T-helper 1 cell treated with Interleukin-12 subunit alpha and Interleukin-12 subunit beta and Interleukin-4 antibody, amounts not matched to agents 30 ng/mL and 1 ng/mL, for 36 hours (primary cell): ENCODE measurements around the gene NHS. TPM values are rescaled to one million over a fixed set of nuclear protein-coding genes. Genes with fewer than 3 reads are reported as not detected.

Experiments used
- intact Hi-C: fragments of 100-400 bp; cut with micrococcal nuclease; formaldehyde crosslinking; loops from one replicate; pipeline ENCODE4 v1.15.1; 2024
- total RNA-seq: library from RNA; stranded (reverse); gene quantifications from 2 replicates; pipeline ENCODE4 v1.2.3, GENCODE V29; 2022

The NHS gene
- total RNA-seq, 1 donor from 2014 or later, result 5.4 TPM

- intact Hi-C loops, result no loop called here
Observed at GRCh38 chrX:17767734-17768133, 392.7 kb downstream of the NHS start.

GRCh38 chrX:17768997-17769396 is 394.0 kb downstream of the NHS start:
- intact Hi-C loops, result no loop called here

GRCh38 chrX:17769701-17770269 is 394.8 kb downstream of the NHS start:
- intact Hi-C loops, result no loop called here

- intact Hi-C loops, result loop anchor here (2.0 kb wide), 1 partner anchor 37 kb away; the partner anchor contains the start of gene SCML1
Observed at GRCh38 chrX:17773221-17773876, 398.3 kb downstream of the NHS start.

GRCh38 chrX:17774053-17774452 is 399.1 kb downstream of the NHS start:
- intact Hi-C loops, result no loop called here

- intact Hi-C loops, result no loop called here
Observed at GRCh38 chrX:17778997-17779396, 404.0 kb downstream of the NHS start.

- intact Hi-C loops, result no loop called here
Observed at GRCh38 chrX:17779434-17779833, 404.4 kb downstream of the NHS start.
